Measurements from ENCODE around the gene RPL14. TPM values are rescaled to one million over a fixed set of nuclear protein-coding genes. Genes with fewer than 3 reads are reported as not detected.
A peak's percentile ranks its signal among the peaks of the same experiment; 100 is the strongest.
"Not testable (repeated sequence)": the region's sequence is repeated elsewhere in the genome, so short reads cannot be mapped to it uniquely, and the experiment has no call there.

Gene RPL14
- total and polyA plus RNA-seq, 8 donors: 163 to 2,267 (median 564) TPM

GRCh38 chr3:40453933-40454332, 3.2 kb upstream of the RPL14 start:
- Histone ChIP-seq H3K9me3 (no peaks in the 10 kb centered on the region), H3K27ac (peak overlapping the region in 4 of 5 donors; percentile 90 to 95 (median 94)), H3K36me3 (peaks cover 5 to 23% (median 18%) of the 10 kb centered on the region in 4 donors), H3K4me3 (peak overlapping the region in 3 of 4 donors; percentile 53 to 76 (median 56)), H3K27me3 (no peaks in the 10 kb centered on the region), H3K4me1 (peaks cover 26 to 47% (median 41%) of the 10 kb centered on the region in 4 donors)
- no peak for TF ChIP-seq EP300 (IDR thresholded peaks at IDR 0.05)
- TF ChIP-seq, protein P1, sequence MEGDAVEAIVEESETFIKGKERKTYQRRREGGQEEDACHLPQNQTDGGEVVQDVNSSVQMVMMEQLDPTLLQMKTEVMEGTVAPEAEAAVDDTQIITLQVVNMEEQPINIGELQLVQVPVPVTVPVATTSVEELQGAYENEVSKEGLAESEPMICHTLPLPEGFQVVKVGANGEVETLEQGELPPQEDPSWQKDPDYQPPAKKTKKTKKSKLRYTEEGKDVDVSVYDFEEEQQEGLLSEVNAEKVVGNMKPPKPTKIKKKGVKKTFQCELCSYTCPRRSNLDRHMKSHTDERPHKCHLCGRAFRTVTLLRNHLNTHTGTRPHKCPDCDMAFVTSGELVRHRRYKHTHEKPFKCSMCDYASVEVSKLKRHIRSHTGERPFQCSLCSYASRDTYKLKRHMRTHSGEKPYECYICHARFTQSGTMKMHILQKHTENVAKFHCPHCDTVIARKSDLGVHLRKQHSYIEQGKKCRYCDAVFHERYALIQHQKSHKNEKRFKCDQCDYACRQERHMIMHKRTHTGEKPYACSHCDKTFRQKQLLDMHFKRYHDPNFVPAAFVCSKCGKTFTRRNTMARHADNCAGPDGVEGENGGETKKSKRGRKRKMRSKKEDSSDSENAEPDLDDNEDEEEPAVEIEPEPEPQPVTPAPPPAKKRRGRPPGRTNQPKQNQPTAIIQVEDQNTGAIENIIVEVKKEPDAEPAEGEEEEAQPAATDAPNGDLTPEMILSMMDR (IDR thresholded peaks at IDR 0.05): no peak
- TF ChIP-seq POLR2A (IDR thresholded peaks at IDR 0.05): no peak
- no peak for TF ChIP-seq POLR2AphosphoS5 (IDR thresholded peaks at IDR 0.05)
- DNase-seq: no peak
- WGBS, 5 donors: 26 to 33% (median 28%) methylated on average over 6 of the region's 6 CpGs
- intact Hi-C loops (cut with DNase I; ENCODE audit: low total_unique reads): no loop called here

DNA sequence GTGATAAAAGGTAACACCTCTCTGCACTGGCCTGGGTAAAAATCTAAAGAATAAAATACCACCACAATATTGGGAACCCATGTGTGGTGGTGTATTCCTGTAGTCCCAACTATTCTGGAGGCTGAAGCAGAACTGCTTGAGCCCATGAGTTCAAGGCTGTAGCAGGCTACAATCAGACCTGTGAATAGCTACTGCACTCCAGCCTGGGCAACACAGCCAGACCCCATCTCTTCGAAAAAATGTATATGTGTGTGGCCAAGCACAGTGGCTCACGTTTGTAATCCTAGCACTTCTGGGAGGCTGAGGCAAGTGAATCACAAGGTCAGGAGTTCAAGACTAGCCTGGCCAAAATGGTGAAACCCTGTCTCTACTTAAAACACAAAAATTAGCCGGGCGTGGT, 1.8 kb upstream of the RPL14 start:
- no peaks in the 10 kb centered on the region for H3K9me3 ChIP-seq
- H3K27me3 ChIP-seq: no peaks in the 10 kb centered on the region
- peaks cover 13 to 30% (median 27%) of the 10 kb centered on the region in 4 donors for H3K36me3 ChIP-seq
- TF ChIP-seq, protein P1 (IDR thresholded peaks at IDR 0.05): no peak
- TF ChIP-seq POLR2A (IDR thresholded peaks at IDR 0.05) (no peak), POLR2AphosphoS5 (IDR thresholded peaks at IDR 0.05) (no peak), EP300 (IDR thresholded peaks at IDR 0.05) (no peak)
- intact Hi-C loops (cut with DNase I; ENCODE audit: low total_unique reads): no loop called here
- no peak overlapping the region for H3K4me3 ChIP-seq
- H3K4me1 ChIP-seq: peaks cover 30 to 61% (median 49%) of the 10 kb centered on the region in 4 donors
- no peak for DNase-seq
- H3K27ac ChIP-seq: no peak overlapping the region
- 87 to 93% (median 91%) methylated on average over 4 of the region's 4 CpGs for WGBS, 5 donors

DNA sequence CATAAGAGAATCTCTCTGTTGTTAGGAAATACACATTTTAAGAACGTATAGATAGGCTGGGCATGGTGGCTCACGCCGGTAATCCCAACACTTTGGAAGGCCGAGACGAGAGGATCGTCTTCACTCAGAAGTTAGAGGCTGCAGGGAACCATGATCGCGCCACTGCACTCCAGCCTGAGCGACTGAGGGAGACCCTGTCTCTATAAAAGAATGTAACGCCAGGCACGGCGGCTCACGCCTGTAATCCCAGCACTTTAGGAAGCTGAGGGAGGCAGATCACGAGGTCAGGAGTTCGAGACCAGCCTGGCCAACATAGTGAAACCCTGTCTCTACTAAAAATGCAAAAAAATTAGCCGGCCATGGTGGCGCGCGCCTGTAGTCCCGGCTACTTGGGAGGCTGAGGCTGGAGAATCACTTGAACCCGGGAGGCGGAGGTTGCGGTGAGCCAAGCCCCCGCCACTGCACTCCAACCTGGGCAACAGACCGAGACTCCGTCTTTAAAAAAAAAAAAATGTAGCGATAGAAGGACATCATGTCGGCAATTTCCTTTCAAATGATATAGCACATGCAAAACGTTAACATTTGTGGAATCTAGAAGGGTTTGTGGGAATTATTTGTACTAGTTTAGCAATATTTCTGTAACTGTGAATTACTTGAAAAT, 730 bp upstream of the RPL14 start:
- Histone ChIP-seq H3K27me3 (no peaks in the 10 kb centered on the region), H3K36me3 (peaks cover 23 to 34% (median 34%) of the 10 kb centered on the region in 4 donors), H3K4me1 (peaks cover 30 to 69% (median 49%) of the 10 kb centered on the region in 4 donors), H3K27ac (peak overlapping the region in 4 of 5 donors; percentile 91 to 95 (median 92)), H3K9me3 (no peaks in the 10 kb centered on the region), H3K4me3 (peak overlapping the region; percentile 92 to 98 (median 97))
- WGBS, 5 donors: 49 to 57% (median 54%) methylated on average over 29 of the region's 29 CpGs
- TF ChIP-seq EP300 (IDR thresholded peaks at IDR 0.05) (no peak), POLR2A (IDR thresholded peaks at IDR 0.05) (no peak), POLR2AphosphoS5 (IDR thresholded peaks at IDR 0.05) (no peak)
- TF ChIP-seq, protein P1 (IDR thresholded peaks at IDR 0.05): no peak
- intact Hi-C loops (cut with DNase I; ENCODE audit: low total_unique reads): no loop called here
- DNase-seq: no peak

GRCh38 chr3:40458473-40458872, 1.3 kb downstream of the RPL14 start:
- Histone ChIP-seq H3K4me3 (peak overlapping the region; percentile 92 to 98 (median 97)), H3K27me3 (no peaks in the 10 kb centered on the region), H3K9me3 (no peaks in the 10 kb centered on the region), H3K4me1 (peaks cover 20 to 55% (median 37%) of the 10 kb centered on the region in 4 donors), H3K36me3 (peaks cover 43 to 55% (median 54%) of the 10 kb centered on the region in 4 donors), H3K27ac (peak overlapping the region in 4 of 5 donors; percentile 91 to 95 (median 92))
- DNase-seq: no peak
- WGBS, 5 donors: 75 to 86% (median 81%) methylated on average over 4 of the region's 4 CpGs
- no peak for TF ChIP-seq POLR2AphosphoS5 (IDR thresholded peaks at IDR 0.05)
- TF ChIP-seq, protein P1 (IDR thresholded peaks at IDR 0.05): no peak
- TF ChIP-seq EP300 (IDR thresholded peaks at IDR 0.05): no peak
- intact Hi-C loops (cut with DNase I; ENCODE audit: low total_unique reads): no loop called here

DNA sequence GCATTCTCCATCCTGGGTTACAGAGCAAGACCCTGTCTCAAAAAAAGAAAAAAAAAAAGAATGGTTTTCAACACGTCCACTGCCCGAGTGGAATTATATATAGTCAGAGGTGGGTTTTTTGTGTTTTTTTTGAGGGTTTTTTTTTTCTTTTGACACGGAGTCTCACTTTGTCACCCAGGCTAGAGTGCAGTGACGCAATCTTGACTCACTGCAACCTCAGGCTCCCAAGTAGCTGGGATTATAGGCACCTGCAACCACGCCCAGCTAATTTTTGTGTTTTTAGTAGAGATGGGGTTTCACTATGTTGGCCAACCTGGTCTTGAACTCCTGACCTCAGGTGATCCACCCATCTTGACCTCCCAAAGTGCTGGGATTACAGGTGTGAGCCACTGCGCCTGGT, 3.3 kb downstream of the RPL14 start:
- H3K9me3 ChIP-seq; DNase-seq; H3K27ac ChIP-seq; H3K4me3 ChIP-seq; H3K27me3 ChIP-seq; intact Hi-C loops (cut with DNase I; ENCODE audit: low total_unique reads): not testable (repeated sequence)
- peaks cover 20 to 44% (median 28%) of the 10 kb centered on the region in 4 donors for H3K4me1 ChIP-seq
- H3K36me3 ChIP-seq: peaks cover 54 to 75% (median 74%) of the 10 kb centered on the region in 4 donors
- 83 to 86% (median 84%) methylated on average over 6 of the region's 6 CpGs for WGBS, 5 donors
